H9 (cell line): Measurements from ENCODE around the gene CDH22. TPM values are rescaled to one million over a fixed set of nuclear protein-coding genes. Genes with fewer than 3 reads are reported as not detected.

Experiments
- DNase-seq: peaks from one replicate; pipeline ENCODE4 v3.0.0-alpha.2; 2017
- H2AFZ ChIP-seq: one replicate; pipeline ENCODE4 v1.6.1; 2013; ENCODE audit warnings: mild to moderate bottlenecking, low read length, control low read depth, moderate library complexity
- H2AK5ac ChIP-seq: 2 replicates; pipeline ENCODE4 v1.6.1; 2013; ENCODE audit warnings: low read length, control low read depth, mixed read lengths; ENCODE audit not compliant: insufficient read length
- H2BK120ac ChIP-seq: one replicate; pipeline ENCODE4 v1.6.1; 2013; ENCODE audit warnings: low read depth, mild to moderate bottlenecking, low read length, control low read depth, inconsistent platforms; ENCODE audit not compliant: poor library complexity, severe bottlenecking
- H2BK12ac ChIP-seq: 2 replicates; pipeline ENCODE4 v1.6.1; 2013; ENCODE audit warnings: low read length, control low read depth, mixed read lengths, low read depth; ENCODE audit not compliant: insufficient read length
- H2BK15ac ChIP-seq: 2 replicates; pipeline ENCODE4 v1.6.1; 2013; ENCODE audit warnings: low read depth, low read length, control low read depth
- H2BK20ac ChIP-seq: one replicate; pipeline ENCODE4 v1.6.1; 2013; ENCODE audit warnings: low read depth, mild to moderate bottlenecking, low read length, control low read depth, inconsistent platforms; ENCODE audit not compliant: poor library complexity, severe bottlenecking
- H2BK5ac ChIP-seq: 2 replicates; pipeline ENCODE4 v1.6.1; 2013; ENCODE audit warnings: low read length, control low read depth, mixed read lengths; ENCODE audit not compliant: insufficient read length
- H3K14ac ChIP-seq: 2 replicates; pipeline ENCODE4 v1.6.1; 2013; ENCODE audit warnings: low read length, control low read depth; ENCODE audit not compliant: insufficient read depth
- H3K18ac ChIP-seq: 2 replicates; pipeline ENCODE4 v1.6.1; 2013; ENCODE audit warnings: low read depth, mild to moderate bottlenecking, mixed read lengths, low read length, control low read depth; ENCODE audit not compliant: insufficient read length
- H3K23ac ChIP-seq: 2 replicates; pipeline ENCODE4 v1.6.1; 2013; ENCODE audit warnings: low read length, control low read depth, mixed read lengths, low read depth; ENCODE audit not compliant: insufficient read length
- H3K23me2 ChIP-seq: 2 replicates; pipeline ENCODE4 v1.6.1; 2013; ENCODE audit warnings: low read depth, mild to moderate bottlenecking, mixed read lengths, low read length, control low read depth; ENCODE audit not compliant: insufficient read length, poor library complexity, severe bottlenecking
- H3K27ac ChIP-seq: 2 replicates; pipeline ENCODE4 v1.5.1; 2013; ENCODE audit warnings: low read length, control low read depth, mixed read lengths, low read depth; ENCODE audit not compliant: insufficient read length
- H3K27me3 ChIP-seq: 2 replicates; pipeline ENCODE4 v1.6.1; 2013; ENCODE audit warnings: low read length, control low read depth, inconsistent platforms; ENCODE audit not compliant: insufficient read depth
- H3K4ac ChIP-seq: 2 replicates; pipeline ENCODE4 v1.6.1; 2013; ENCODE audit warnings: low read depth, mild to moderate bottlenecking, control low read depth, inconsistent platforms, low read length, moderate library complexity
- H3K4me1 ChIP-seq: 2 replicates; pipeline ENCODE4 v1.6.1; 2013; ENCODE audit warnings: low read length, control low read depth, inconsistent platforms; ENCODE audit not compliant: insufficient read depth
- H3K4me2 ChIP-seq: 2 replicates; pipeline ENCODE4 v1.6.1; 2013; ENCODE audit warnings: low read length, control low read depth, mixed read lengths; ENCODE audit not compliant: insufficient read length, insufficient read depth
- H3K56ac ChIP-seq: 2 replicates; pipeline ENCODE4 v1.6.1; 2013; ENCODE audit warnings: low read depth, mild to moderate bottlenecking, mixed read lengths, low read length, control low read depth; ENCODE audit not compliant: insufficient read length
- H3K79me1 ChIP-seq: 2 replicates; pipeline ENCODE4 v1.6.1; 2013; ENCODE audit warnings: low read depth, mild to moderate bottlenecking, moderate library complexity, low read length, control low read depth, inconsistent platforms; ENCODE audit not compliant: insufficient read depth, poor library complexity, severe bottlenecking
- H3K79me2 ChIP-seq: 2 replicates; pipeline ENCODE4 v1.6.1; 2013; ENCODE audit warnings: low read length, control low read depth, inconsistent platforms; ENCODE audit not compliant: insufficient read depth
- H3K9ac ChIP-seq: 2 replicates; pipeline ENCODE4 v1.6.1; 2013; ENCODE audit warnings: low read length, control low read depth, mixed read lengths; ENCODE audit not compliant: insufficient read length; ENCODE audit errors: extremely low read depth
- H3K9me3 ChIP-seq: one replicate; pipeline ENCODE4 v1.6.1; 2013; ENCODE audit warnings: low read depth, low read length, inconsistent platforms; ENCODE audit not compliant: control insufficient read depth
- H3T11ph ChIP-seq: one replicate; pipeline ENCODE4 v1.6.1; 2013; ENCODE audit warnings: mild to moderate bottlenecking, low read length, control low read depth, inconsistent platforms
- H4K20me1 ChIP-seq: one replicate; pipeline ENCODE4 v1.6.1; 2013; ENCODE audit not compliant: control insufficient read depth, insufficient read length, insufficient read depth
- H4K5ac ChIP-seq: 2 replicates; pipeline ENCODE4 v1.6.1; 2013; ENCODE audit warnings: low read depth, mild to moderate bottlenecking, mixed read lengths, low read length, control low read depth; ENCODE audit not compliant: insufficient read length
- H4K8ac ChIP-seq: replicated peaks from 2 replicates; pipeline ENCODE4 v1.6.1; 2013; ENCODE audit warnings: low read length, control low read depth, mixed read lengths, low read depth; ENCODE audit not compliant: insufficient read length
- H4K91ac ChIP-seq: 2 replicates; pipeline ENCODE4 v1.6.1; 2013; ENCODE audit warnings: low read depth, mild to moderate bottlenecking, moderate library complexity, mixed read lengths, low read length, control low read depth; ENCODE audit not compliant: insufficient read length
- H3K27ac Mint-ChIP-seq, 3 experiments: 2 replicates in 2 of 3; 3 replicates in 1 of 3; pipeline ENCODE4 v1.8.0; 2020 to 2021; ENCODE audit warnings: mixed read lengths in 3 of 3, mild to moderate bottlenecking in 1 of 3, moderate library complexity in 1 of 3
- H3K27me3 Mint-ChIP-seq: 2 replicates; pipeline ENCODE4 v1.8.0; 2021; ENCODE audit warnings: low read depth, mild to moderate bottlenecking, moderate library complexity, mixed read lengths
- H3K36me3 Mint-ChIP-seq, 3 experiments: 2 replicates in 2 of 3; 3 replicates in 1 of 3; pipeline ENCODE4 v1.8.0; 2020 to 2021; ENCODE audit warnings: low read depth in 3 of 3, mixed read lengths in 3 of 3; ENCODE audit not compliant: insufficient read depth in 1 of 3
- H3K4me1 Mint-ChIP-seq, 2 experiments: 2 replicates each; pipeline ENCODE4 v1.8.0; 2020; ENCODE audit warnings: mixed read lengths in 2 of 2
- H3K4me3 Mint-ChIP-seq, 2 experiments: 2 replicates in 1 of 2; 3 replicates in 1 of 2; pipeline ENCODE4 v1.8.0; 2020 to 2021; ENCODE audit warnings: mild to moderate bottlenecking in 2 of 2, mixed read lengths in 2 of 2, moderate library complexity in 1 of 2
- H3K9me3 Mint-ChIP-seq, 2 experiments: 2 replicates in 1 of 2; 3 replicates in 1 of 2; pipeline ENCODE4 v1.8.0; 2020; ENCODE audit warnings: mild to moderate bottlenecking in 2 of 2, mixed read lengths in 2 of 2, moderate library complexity in 1 of 2
- CTCF ChIP-seq: fragments of 200-600 bp; sonication (generic); conservative IDR thresholded peaks from 3 replicates; pipeline ENCODE4 v1.8.0; 2021; ENCODE audit warnings: antibody characterized with exemption, mild to moderate bottlenecking
- WGBS: extraction: QIAGEN DNeasy Blood & Tissue Kit; methylation state at CpG from one replicate; pipeline ENCODE4 v1.1.7; 2013; ENCODE audit warnings: missing lambda C conversion rate, low lambda C conversion rate, mixed read lengths; ENCODE audit not compliant: insufficient read length; ENCODE audit errors: extremely low coverage; 5-methylcytosine and 5-hydroxymethylcytosine counted together
- total RNA-seq: library from RNA; stranded (reverse); gene quantifications from 2 replicates; pipeline ENCODE4 v1.2.1, GENCODE V29; 2021

Gene CDH22
- total RNA-seq, 1 experiment from 2014 or later = not detected

DNA sequence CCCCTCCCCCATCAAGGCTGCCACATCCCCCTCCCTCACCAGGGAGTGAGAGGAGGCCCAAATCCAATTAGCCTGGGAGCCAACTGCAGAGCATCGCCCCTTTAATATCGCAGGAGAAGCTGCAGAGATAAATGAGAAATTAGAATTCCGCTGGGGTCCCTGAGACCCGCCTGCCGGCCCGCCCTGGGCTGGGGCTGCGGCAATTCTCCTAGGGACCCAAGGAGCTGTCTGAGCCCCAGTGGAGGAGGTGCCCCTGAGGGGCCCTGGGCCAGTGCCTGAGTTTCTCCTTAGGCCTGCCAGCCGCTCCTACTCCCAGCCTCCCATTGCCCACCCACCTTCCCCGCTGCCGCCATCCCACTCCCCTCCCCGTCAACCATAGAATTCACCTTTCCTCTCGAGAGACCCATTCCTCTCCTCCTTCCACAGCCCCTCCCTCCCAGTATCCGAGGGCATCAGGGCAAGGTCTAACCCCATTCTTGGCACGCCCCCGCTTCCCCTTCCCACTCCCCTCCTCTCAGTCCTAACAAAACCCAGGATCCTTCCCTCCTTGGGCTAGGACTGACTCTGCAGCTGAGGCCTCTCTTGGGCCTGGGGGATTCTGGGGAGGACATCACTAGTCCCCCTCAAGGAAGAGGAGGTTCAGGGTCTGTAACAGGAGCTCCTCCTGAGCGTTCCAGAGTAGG is 20.0 kb upstream of the CDH22 start:
- Histone ChIP-seq H3K9me3 (no peaks in the 10 kb centered on the region), H4K5ac (no peak overlapping the region), H2BK5ac (no peak overlapping the region), H3K4me2 (no peak overlapping the region), H4K8ac (no peak overlapping the region), H3K27ac (no peak overlapping the region), H3K79me2 (no peaks in the 10 kb centered on the region), H3K14ac (no peak overlapping the region), H3K4me1 (no peaks in the 10 kb centered on the region), H2BK15ac (no peak overlapping the region), H3K4ac (no peak overlapping the region), H4K20me1 (no peaks in the 10 kb centered on the region), H2AK5ac (no peak overlapping the region), H3K27me3 (no peaks in the 10 kb centered on the region), H4K91ac (no peak overlapping the region), H3K9ac (no peak overlapping the region), H3K79me1 (no peaks in the 10 kb centered on the region), H3K18ac (no peak overlapping the region), H3T11ph (no peak overlapping the region), H2AFZ (no peak overlapping the region), H3K23me2 (no peaks in the 10 kb centered on the region), H2BK20ac (no peak overlapping the region), H3K56ac (no peak overlapping the region), H2BK12ac (no peak overlapping the region), H2BK120ac (no peak overlapping the region), H3K23ac (no peak overlapping the region)
- Mint-ChIP-seq H3K9me3 (no peaks in the 10 kb centered on the region; a peak in 1 of 5 replicates), H3K27ac (no peak overlapping the region), H3K36me3 (no peaks in the 10 kb centered on the region), H3K4me3 (no peak overlapping the region), H3K4me1 (peaks cover 2 to 51% of the 10 kb centered on the region in 2 experiments), H3K27me3 (peaks cover 9% of the 10 kb centered on the region)
- no peak for TF ChIP-seq CTCF
- WGBS = no CpG with 5 or more reads among the region's 16 CpGs
- no peak for DNase-seq
